Epithelial cell of proximal tubule (primary cell): ENCODE data around the gene SMOC2. TPM values are rescaled to one million over a fixed set of nuclear protein-coding genes. Genes with fewer than 3 reads are reported as not detected.
A peak's percentile ranks its signal among the peaks of the same experiment; 100 is the strongest.

ENCODE experiments used
- DNase-seq: peaks from one replicate; pipeline ENCODE4 v3.0.0-alpha.2; 2011; ENCODE audit warnings: low read depth
- H3K4me3 ChIP-seq: 2 replicates; pipeline ENCODE4 v1.5.1; 2011; ENCODE audit warnings: low read depth, mild to moderate bottlenecking, low read length
- total RNA-seq: library from RNA; depleted of rRNA; stranded (reverse); fragments of >200 nt; gene quantifications from 2 replicates; pipeline ENCODE4 v1.2.3, GENCODE V29; 2015
- TF ChIP-seq, protein P1 (sequence below): conservative IDR thresholded peaks from 2 replicates; pipeline ENCODE4 v1.5.1; 2012; ENCODE audit warnings: low read depth, mild to moderate bottlenecking, low read length

The SMOC2 gene
- total RNA-seq, 1 donor from 2014 or later, result 0.35 TPM

DNA sequence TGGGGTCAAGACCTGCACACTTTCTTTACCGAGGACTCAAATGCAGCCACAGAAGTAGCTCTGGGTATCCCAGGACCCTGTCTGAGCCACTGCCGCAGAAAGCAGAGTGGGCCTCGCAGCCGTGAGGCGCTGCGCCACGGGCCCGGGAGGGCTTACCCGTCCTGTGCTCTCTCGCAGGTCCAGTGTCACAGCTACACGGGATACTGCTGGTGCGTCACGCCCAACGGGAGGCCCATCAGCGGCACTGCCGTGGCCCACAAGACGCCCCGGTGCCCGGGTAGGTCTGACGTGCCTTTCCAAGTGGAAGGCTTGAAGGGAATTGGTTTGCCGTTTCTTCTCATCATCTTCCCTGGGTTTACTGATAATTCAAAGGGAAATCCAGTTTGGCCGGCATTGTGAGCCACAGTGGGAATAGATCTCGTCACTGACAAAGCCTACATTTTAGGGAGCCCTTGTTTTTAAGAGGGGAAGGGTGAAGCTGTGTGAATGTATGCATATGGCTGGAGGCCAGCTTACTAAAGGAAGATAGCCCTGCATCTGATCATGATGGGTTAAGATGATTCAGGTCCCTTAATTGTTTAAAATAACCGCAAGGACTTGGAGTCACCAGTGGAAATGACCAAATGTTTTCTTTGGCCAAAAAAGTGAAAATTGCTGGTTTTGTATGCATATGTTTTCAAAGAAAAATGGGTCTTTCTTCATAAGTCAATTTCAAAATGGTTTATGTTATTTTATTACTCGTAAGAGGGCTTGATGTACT, 86.6 kb downstream of the SMOC2 start:
- TF ChIP-seq, protein P1, sequence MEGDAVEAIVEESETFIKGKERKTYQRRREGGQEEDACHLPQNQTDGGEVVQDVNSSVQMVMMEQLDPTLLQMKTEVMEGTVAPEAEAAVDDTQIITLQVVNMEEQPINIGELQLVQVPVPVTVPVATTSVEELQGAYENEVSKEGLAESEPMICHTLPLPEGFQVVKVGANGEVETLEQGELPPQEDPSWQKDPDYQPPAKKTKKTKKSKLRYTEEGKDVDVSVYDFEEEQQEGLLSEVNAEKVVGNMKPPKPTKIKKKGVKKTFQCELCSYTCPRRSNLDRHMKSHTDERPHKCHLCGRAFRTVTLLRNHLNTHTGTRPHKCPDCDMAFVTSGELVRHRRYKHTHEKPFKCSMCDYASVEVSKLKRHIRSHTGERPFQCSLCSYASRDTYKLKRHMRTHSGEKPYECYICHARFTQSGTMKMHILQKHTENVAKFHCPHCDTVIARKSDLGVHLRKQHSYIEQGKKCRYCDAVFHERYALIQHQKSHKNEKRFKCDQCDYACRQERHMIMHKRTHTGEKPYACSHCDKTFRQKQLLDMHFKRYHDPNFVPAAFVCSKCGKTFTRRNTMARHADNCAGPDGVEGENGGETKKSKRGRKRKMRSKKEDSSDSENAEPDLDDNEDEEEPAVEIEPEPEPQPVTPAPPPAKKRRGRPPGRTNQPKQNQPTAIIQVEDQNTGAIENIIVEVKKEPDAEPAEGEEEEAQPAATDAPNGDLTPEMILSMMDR, result no peak
- no peak overlapping the region for H3K4me3 ChIP-seq
- no peak for DNase-seq

- no peak for DNase-seq
- TF ChIP-seq, protein P1, result no peak
- H3K4me3 ChIP-seq, result no peak overlapping the region
Observed at GRCh38 chr6:168528474-168529095, 87.6 kb downstream of the SMOC2 start.

GRCh38 chr6:168529214-168529613, 88.2 kb downstream of the SMOC2 start:
- TF ChIP-seq, protein P1, result no peak
- H3K4me3 ChIP-seq, result no peak overlapping the region
- DNase-seq, result no peak

- no peak overlapping the region for H3K4me3 ChIP-seq
- TF ChIP-seq, protein P1, result peak; percentile 8
- no peak for DNase-seq
Observed at GRCh38 chr6:168530653-168531071, 89.7 kb downstream of the SMOC2 start.

DNA sequence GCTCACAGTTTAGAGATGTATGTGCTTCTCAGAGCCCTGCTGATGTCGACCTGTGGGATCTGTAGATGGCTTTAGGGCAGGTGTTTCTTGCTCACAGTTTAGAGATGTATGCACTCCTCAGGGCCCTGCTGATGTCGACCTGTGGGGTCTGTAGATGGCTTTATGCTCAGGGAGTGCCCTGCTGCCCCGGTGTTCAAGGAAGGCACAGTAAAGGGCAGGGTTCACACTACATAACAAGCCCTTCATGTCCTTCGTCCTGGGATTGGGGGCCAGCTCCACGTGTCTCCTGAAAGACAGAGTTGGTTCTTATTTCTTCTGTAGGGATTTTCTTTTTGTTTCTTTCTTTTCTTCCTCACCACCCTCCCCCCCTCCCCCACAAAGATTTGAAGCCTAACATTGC, 91.1 kb downstream of the SMOC2 start:
- no peak for DNase-seq
- TF ChIP-seq, protein P1, result no peak

DNA sequence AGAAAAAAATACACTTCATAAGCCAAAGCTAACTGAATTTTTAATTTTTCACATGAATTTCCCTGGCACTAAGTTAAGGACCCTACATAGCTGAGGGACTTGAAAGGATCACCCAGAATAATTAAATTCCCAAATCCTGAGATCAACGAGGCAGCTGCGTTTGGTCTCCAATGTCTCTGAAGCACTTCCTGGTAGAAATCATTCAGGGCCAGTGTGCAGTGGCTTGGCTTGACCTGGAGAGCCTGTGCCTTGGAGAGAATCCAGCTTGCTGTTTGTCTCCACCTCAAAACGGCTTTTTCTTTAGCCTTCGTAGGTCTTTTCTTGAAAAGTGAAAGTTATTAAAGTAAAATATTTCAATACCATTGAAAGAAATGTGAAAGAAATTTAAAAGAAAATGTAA, 92.4 kb downstream of the SMOC2 start:
- TF ChIP-seq, protein P1, result no peak
- DNase-seq, result no peak
- no peak overlapping the region for H3K4me3 ChIP-seq

More for the DNA sequence above, 91.1 kb downstream of the SMOC2 start:
- H3K4me3 ChIP-seq, result no peak overlapping the region
